Raji (cell line): ENCODE measurements around the gene LRR1.

ENCODE experiments used
- POLR2A ChIP-seq: IDR thresholded peaks from 2 replicates; pipeline ENCODE4 v1.6.1; 2011; ENCODE audit warnings: low read depth, low read length, control low read depth; ENCODE audit not compliant: insufficient read depth

Gene LRR1, protein sequence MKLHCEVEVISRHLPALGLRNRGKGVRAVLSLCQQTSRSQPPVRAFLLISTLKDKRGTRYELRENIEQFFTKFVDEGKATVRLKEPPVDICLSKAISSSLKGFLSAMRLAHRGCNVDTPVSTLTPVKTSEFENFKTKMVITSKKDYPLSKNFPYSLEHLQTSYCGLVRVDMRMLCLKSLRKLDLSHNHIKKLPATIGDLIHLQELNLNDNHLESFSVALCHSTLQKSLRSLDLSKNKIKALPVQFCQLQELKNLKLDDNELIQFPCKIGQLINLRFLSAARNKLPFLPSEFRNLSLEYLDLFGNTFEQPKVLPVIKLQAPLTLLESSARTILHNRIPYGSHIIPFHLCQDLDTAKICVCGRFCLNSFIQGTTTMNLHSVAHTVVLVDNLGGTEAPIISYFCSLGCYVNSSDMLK

DNA sequence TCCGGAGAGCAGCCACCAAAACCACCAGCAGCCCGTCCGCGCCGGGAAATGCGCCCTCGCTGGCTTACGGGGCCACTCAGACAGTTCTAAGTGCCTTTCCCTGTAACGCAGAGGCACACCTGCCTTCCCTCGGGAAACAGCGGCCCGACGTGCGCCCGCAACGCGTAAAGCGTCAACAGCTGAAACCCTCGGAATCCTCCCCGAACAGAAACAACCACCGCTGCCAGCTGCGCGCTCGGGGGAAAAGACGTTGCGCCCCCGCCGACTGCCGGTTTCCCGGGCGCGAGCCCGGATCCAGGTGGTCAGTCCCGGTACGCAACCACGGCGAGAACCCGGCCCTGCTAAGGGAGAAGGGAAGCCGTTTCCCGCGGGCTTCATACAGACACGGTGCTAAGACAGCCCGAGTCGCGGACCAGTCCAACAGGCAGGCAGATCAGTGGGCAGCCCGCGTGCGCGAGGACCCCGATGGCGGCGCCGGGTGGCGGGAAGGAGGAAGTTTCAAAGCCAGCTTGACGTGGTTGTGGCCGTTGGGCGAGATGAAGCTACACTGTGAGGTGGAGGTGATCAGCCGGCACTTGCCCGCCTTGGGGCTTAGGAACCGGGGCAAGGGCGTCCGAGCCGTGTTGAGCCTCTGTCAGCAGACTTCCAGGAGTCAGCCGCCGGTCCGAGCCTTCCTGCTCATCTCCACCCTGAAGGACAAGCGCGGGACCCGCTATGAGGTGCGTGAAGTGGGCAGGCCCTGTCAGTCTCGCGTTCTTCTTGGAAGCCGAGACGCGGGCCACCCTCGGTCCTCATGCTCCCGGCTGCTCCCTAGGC is at the start of gene LRR1:
LRR1 (plus strand) TSS at position 456 of the 816 bp plus-strand sequence; CDS start at position 537, 81 bp downstream.
- peak; percentile 88 for TF ChIP-seq POLR2A

DNA sequence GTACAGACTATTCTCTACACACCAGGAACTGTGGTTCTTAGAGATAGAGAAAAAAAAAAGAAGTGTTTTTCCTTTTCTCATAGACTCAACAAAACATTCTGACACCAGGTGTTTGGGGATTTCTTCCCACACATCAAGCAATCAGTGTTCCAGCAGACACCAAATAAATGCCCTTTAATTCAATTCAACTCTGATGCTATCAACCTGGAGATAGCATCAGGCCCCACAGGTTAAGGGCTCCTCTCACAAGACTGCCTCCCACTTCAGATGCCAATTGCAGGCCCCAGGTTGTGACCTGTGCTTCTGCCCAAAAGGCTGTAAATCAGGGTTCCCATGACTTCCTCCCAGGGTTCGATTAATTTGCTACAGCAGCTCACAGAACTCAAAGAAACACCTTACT is 49.3 kb upstream of the LRR1 start:
- TF ChIP-seq POLR2A = no peak

DNA sequence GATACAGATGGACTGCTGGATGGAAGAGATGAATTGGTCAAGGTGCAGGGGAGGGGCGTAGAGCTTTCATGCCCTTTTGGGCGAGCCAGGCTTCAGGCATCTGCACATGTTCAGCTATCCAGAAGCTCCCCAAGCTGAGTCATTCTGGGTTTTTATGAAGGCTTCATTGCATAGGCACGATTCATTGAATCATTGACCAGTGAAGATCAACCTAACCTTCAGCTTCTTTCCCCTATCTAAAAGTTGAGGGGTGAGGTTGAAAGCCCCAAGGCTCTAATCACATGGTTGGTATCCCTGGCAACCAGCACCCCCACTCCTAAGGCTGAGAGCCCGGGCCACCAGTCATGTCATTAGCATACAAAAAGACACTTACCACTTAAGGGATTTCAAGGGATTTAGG is 48.9 kb upstream of the LRR1 start:
- no peak for TF ChIP-seq POLR2A

DNA sequence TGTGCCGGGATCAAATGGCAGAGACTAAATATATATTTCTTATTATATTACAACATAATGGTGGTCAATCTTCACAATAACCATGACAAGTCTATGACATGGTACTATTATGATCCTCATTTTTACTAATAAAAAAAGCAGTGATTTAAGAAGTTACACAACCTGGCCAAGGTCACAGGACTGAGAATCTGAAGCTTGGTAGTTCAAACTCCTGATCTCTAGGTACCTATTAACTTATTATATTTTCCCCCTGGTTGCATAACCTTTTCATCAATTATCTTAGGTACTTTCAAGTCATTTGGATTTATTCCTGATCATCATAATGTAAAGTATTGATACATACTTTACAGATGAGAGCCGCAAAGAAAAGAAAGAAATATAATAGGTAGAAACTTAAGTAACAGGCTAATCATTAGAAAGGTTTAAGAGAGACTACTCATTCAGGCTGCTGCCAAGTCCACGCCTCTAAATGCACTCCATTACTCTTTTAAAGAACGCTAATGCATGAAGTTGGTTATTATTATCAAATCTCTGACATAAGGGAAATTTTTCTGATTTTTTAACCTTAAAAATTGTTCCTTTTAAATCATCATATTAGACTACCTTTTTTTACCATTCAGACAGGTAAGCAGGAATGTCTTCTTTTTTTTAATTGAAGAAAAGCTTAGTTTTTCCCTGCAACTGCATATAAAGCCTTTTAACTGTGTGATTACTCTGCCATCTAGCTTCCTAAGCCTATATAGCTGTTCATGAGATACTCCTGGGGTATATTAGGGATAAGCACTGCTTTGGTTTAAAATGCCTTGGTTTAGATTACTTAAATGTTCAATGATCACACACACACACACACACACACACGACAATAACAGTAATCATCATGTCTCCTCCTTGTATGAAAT is 48.2 kb upstream of the LRR1 start:
- TF ChIP-seq POLR2A = no peak

DNA sequence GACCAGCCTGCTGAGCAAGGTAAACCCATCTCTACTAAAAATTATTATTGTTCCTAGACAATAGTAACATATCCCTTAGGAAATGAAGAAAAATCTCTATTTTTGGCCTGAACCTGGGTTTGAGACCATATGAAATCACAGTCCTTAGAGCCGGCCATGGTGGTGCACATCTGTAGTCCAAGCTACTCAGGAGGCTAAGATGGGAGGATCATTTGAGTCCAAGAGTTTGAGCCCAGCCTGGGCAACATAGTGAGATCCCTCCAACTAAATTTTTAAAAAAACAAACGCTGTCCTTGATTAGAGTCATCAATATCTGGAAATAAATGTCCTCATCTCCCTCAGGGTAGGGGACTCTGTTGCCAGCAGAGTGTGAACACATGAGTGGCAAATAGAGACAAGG is 47.2 kb upstream of the LRR1 start:
- TF ChIP-seq POLR2A = no peak

DNA sequence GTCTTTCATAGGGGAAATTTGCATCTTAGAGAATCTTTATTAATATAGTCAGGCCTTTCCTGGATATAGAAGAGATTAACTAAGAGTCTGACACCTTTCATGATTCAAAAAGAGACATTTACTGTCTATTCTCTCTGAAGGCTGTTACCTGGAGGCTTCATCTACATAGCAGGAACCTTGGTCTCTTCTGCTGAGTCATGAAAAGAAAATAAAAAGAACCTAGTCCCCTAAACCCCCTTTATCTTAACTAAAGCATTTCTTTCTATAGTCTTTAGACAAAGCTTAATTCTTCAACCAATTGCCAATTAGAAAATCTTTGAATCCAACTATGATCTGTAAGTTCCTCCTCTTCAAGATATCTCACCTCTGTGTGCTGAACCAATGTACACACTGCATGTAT is 45.6 kb upstream of the LRR1 start:
- no peak for TF ChIP-seq POLR2A

DNA sequence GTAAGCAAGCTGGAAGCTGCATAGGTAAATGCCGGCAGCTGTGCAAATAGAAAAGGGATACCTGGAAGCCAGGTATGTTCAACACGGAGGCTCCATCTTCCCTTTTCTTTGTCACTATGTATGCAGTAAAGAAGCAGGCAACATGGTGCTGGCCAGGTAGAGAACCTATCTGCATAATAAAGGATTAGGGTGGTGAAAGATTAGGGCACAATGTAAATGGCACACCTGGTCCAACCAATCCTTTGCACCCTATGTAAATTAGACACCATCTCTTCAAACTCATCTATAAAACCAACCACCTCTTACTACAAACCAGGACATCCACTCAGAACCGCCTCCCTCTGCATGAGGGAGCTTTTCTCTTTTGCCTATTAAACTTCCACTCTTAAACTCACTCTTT is 44.8 kb upstream of the LRR1 start:
- no peak for TF ChIP-seq POLR2A

DNA sequence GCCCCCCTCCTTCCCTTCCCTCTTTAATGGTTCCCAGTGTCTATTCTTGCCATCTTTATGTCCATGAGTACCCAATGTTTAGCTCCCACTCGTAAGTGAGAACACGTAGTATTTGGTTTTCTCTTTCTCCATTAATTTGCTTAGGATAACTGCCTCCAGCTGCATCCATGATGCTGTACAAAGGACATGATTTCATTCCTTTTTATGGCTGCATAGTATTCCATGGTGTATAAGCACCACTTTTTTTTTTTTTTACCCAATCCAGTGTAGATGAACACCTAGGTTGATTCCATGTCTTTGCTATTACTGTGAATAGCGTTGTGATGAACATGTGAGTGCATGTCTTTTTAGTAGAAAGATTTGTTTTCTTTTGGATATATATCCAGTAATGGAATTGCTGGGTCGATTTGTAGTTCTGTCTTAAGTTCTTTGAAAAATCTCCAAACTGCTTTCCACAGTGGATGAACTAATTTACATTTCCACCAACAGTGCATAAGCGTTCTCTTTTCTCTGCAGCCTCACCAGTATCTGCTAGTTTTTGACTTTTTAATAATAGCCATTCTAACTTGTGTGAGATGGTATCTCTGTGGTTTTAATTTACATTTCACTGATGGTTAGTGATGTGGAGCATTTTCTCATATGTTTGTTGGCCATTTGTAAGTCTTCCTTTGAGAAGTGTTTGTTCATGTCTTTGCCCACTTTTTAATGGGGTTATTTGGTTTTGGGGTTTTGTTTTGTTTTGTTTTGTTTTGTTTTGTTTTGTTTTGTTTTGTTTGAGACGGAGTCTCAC is 38.6 kb upstream of the LRR1 start:
- no peak for TF ChIP-seq POLR2A

DNA sequence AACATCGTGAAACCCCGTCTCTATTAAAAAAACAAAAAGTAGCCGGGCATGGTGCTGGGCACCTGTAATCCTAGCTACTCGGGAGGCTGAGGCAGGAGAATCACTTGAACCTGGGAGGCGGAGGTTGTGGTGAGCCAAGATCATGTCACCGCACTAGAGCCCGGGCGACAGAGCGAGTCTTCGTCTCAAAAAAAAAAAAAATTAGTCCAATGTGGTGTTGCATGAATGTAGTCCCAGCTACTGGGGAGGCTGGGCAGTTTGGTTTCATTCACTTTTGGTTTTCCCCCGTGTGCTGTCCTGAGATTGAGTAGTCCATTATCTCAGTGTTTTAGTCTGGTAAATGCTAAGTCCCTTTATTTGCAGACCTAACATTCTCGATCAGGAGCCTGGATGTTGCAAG is 32.0 kb upstream of the LRR1 start:
- no peak for TF ChIP-seq POLR2A

DNA sequence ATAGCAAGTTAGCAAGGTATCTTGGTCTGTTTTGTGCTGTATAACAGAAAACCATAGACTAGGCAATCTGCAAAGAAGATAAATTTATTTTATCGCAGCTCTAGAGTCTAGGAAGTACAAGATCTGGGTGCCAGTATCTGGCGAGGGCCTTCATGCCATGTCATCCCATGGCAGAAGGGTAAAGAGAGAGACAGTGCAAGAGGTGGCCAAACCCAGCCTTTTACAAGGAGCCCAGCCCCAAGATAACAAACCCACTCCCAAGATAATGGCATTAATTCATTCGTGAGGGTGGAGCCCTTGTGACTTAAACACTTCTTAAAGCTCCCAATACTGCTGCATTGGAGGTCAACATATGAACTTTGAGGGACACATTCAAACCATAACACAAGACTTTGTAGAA is 29.5 kb upstream of the LRR1 start:
- no peak for TF ChIP-seq POLR2A

DNA sequence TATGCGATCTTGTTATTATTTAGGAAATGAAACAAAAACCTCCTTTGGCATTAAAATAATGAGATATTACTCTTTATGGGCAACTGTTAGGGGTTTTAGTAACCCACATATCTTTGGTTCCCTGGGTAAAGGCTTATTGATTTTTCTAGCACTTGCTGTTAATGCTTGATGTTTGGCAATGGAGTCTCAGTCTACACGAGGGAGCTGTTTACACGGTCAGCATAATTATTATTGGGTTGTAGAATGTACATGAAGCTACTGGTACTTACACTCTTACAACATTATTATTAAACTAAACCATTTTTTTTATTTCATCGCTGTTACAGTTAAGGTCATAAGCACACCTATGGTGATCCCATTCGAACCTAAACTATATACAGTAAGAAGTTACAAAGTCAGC is 24.7 kb upstream of the LRR1 start:
- TF ChIP-seq POLR2A = no peak

DNA sequence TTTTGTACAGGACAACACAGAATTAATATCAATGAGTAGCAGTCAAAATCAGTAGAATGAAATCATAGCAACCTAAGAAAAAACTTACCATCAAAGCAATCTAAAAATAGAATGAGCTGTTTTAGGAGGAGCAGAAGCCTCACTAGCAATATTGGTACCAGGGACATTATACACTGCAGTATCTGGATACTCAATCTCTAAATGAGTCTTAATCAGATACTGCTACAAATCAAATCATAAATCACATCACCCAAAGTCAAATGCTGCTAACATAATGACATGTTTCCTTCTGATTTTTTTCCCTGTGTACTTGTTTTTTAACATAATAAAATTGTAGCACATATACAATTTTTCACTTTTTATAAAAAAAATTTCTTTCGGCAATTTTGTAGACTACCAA is 20.6 kb upstream of the LRR1 start:
- no peak for TF ChIP-seq POLR2A

DNA sequence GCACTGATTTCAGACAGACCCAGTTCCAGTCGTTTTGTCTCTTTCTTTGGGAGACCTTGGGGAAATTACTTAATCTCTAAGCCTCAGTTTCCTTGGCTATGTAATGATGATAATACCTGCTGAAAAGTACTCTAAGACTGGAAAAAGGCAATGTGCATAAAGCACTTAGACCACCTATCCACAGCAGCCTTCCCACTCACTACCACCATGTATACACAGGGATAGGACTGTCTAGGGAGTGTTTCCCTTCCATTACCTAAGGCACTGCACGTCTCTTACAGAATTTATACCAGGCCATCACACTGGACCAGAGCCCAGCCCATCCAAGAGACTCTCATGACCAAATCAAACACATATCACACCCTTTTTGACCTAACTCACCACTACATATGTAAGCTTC is 18.9 kb upstream of the LRR1 start:
- no peak for TF ChIP-seq POLR2A
